GM12878 (cell line): ENCODE results near the gene FAM229B. TPM values are rescaled to one million over a fixed set of nuclear protein-coding genes. Genes with fewer than 3 reads are reported as not detected.

Experiments used
- ATAC-seq: fragments of 200-7000 bp; cut with Tn5 transposase; 3 replicates; pipeline ENCODE4 v1.9.1; 2020; ENCODE audit warnings: mild to moderate bottlenecking, moderate library complexity
- BruUV-seq: library from RNA; stranded (reverse); fragments of 400-500 nt; replicated peaks from 2 replicates; lab custom pipeline; 2021; lab: Mats Ljungman, UMichigan
- CTCF ChIA-PET: fragments of 300-600 bp; sonication (Branson Sonifier 250); formaldehyde crosslinking; extraction: SDS; loops from one replicate; lab custom pipeline; 2021; ENCODE audit warnings: inconsistent platforms; lab: Yijun Ruan, JAX
- POLR2A ChIA-PET: fragments of 350-600 bp; formaldehyde crosslinking; extraction: SDS; loops from one replicate; lab custom pipeline; 2021; ENCODE audit warnings: inconsistent platforms; lab: Charles Lee
- RAD21 ChIA-PET: fragments of 300-600 bp; sonication (Branson Sonifier 250); formaldehyde crosslinking; loops from one replicate; lab custom pipeline; 2023; ENCODE audit warnings: antibody characterized with exemption; ENCODE audit not compliant: unreplicated experiment; lab: Charles Lee
- SMC1A ChIA-PET: fragments of 300-600 bp; sonication (Branson Sonifier 250); formaldehyde crosslinking; loops from one replicate; lab custom pipeline; 2023; ENCODE audit not compliant: unreplicated experiment, uncharacterized antibody; lab: Charles Lee
- DNase-seq: peaks from one replicate; pipeline ENCODE4 v3.0.0-alpha.2; 2011; ENCODE audit warnings: low read depth, low spot score
- FAIRE-seq: peaks from 3 replicates; lab custom pipeline; 2011; peaks lifted over from hg19 to GRCh38; lab: Jason Lieb, UNC
- H2AFZ ChIP-seq: 2 replicates; pipeline ENCODE4 v1.6.0; 2011; ENCODE audit warnings: low read depth, low read length, control low read depth; ENCODE audit not compliant: control insufficient read depth
- H3K27ac ChIP-seq: 2 replicates; pipeline ENCODE4 v1.5.1; 2011; ENCODE audit warnings: control low read depth; ENCODE audit not compliant: control insufficient read depth, insufficient read depth
- H3K27me3 ChIP-seq, 2 experiments: replicated peaks in 1 of 2; 2 replicates each; pipeline versions ENCODE4 v1.6.0 to v1.6.1; 2011; ENCODE audit warnings: low read length in 1 of 2; ENCODE audit not compliant: control insufficient read depth in 2 of 2, insufficient read depth in 2 of 2
- H3K36me3 ChIP-seq, 2 experiments: 2 replicates each; pipeline ENCODE4 v1.5.1; 2011; ENCODE audit warnings: low read length in 1 of 2; ENCODE audit not compliant: control insufficient read depth in 2 of 2, insufficient read depth in 2 of 2
- H3K4me1 ChIP-seq: 2 replicates; pipeline ENCODE4 v1.6.1; 2011; ENCODE audit warnings: mild to moderate bottlenecking, low read length, moderate library complexity, mixed read lengths; ENCODE audit not compliant: control insufficient read depth, insufficient read depth
- H3K4me2 ChIP-seq: 2 replicates; pipeline ENCODE4 v1.6.0; 2011; ENCODE audit warnings: control low read depth; ENCODE audit not compliant: control insufficient read depth, insufficient read depth
- H3K4me3 ChIP-seq: fragments of 200-600 bp; sonication (generic); 2 replicates; pipeline ENCODE4 v1.5.1; 2016
- H3K79me2 ChIP-seq: 2 replicates; pipeline ENCODE4 v1.6.0; 2011; ENCODE audit warnings: low read length; ENCODE audit not compliant: control insufficient read depth, insufficient read depth
- H3K9ac ChIP-seq: 2 replicates; pipeline ENCODE4 v1.8.0; 2011; ENCODE audit warnings: low read length, control low read depth, mixed read lengths; ENCODE audit not compliant: control insufficient read depth, insufficient read depth
- H3K9me3 ChIP-seq: replicated peaks from 3 replicates; pipeline ENCODE4 v1.5.1; 2011; ENCODE audit warnings: mild to moderate bottlenecking, low read length; ENCODE audit not compliant: control insufficient read depth, insufficient read depth
- H4K20me1 ChIP-seq: 2 replicates; pipeline ENCODE4 v1.6.0; 2011; ENCODE audit not compliant: control insufficient read depth, insufficient read depth
- NFIC ChIP-seq: IDR thresholded peaks from 2 replicates; pipeline ENCODE4 v1.6.1; 2012; ENCODE audit warnings: low read depth, mild to moderate bottlenecking, inconsistent platforms, low read length, moderate library complexity
- NFYB ChIP-seq: IDR thresholded peaks from 2 replicates; pipeline ENCODE4 v1.6.1; 2011; ENCODE audit warnings: low read depth, mild to moderate bottlenecking, low read length, improper control_type of control experiment, moderate library complexity; ENCODE audit not compliant: insufficient read depth
- RBBP5 ChIP-seq: fragments of 200-600 bp; sonication (generic); conservative IDR thresholded peaks from 2 replicates; pipeline ENCODE4 v1.6.1; 2016
- SMAD1 ChIP-seq: fragments of 450-650 bp; IDR thresholded peaks from 2 replicates; pipeline ENCODE4 v1.6.1; 2018; ENCODE audit warnings: mild to moderate bottlenecking, low read depth; ENCODE audit not compliant: partially characterized antibody
- ZNF24 ChIP-seq: fragments of 450-650 bp; IDR thresholded peaks from 2 replicates; pipeline ENCODE4 v1.6.1; 2017; ENCODE audit warnings: antibody characterized with exemption, mild to moderate bottlenecking
- ZNF274 ChIP-seq: IDR thresholded peaks from one replicate; pipeline ENCODE4 v1.8.0; 2011; ENCODE audit not compliant: insufficient read length, insufficient read depth
- WGBS: methylation state at CpG from one replicate; pipeline ENCODE4 v1.1.6; 2016; ENCODE audit warnings: low lambda C conversion rate; ENCODE audit not compliant: insufficient replicate concordance, insufficient coverage; ENCODE audit errors: missing lambda C conversion rate; 5-methylcytosine and 5-hydroxymethylcytosine counted together
- in situ Hi-C: fragments of 300-500 bp; cut with MboI; formaldehyde crosslinking; loops from 9 replicates; pipeline ENCODE4 v1.14.3; 2018; ENCODE audit warnings: mixed read lengths
- intact Hi-C: fragments of 100-400 bp; cut with micrococcal nuclease; formaldehyde crosslinking; loops from one replicate; pipeline ENCODE4 v1.14.2; 2022; ENCODE audit not compliant: unreplicated experiment
- polyA plus RNA-seq, 11 experiments: library from polyadenylated mRNA; depleted of rRNA in 4 of 11; unstranded in 6 of 11; stranded (reverse) in 5 of 11; fragments of >200 nt; fragmentation: Nextera tagmentation in 4 of 11; fragmentation: Illumina TruSeq in 1 of 11; extraction: Ambion mirVana in 4 of 11; extraction: Trizol in 1 of 11; gene quantifications; 1 replicate in 1 of 11; 2 replicates in 10 of 11; pipeline versions ENCODE4 v1.2.1 to v1.2.3, GENCODE V29; 2011 to 2016; ENCODE audit warnings: inconsistent platforms in 2 of 11, missing spikeins in 2 of 11, low read depth in 1 of 11
- total RNA-seq, 4 experiments: library from RNA; depleted of rRNA in 3 of 4; stranded (reverse); fragments of >200 nt in 3 of 4; fragmentation: Illumina TruSeq in 1 of 4; extraction: Trizol in 1 of 4; gene quantifications; 2 replicates each; pipeline versions ENCODE4 v1.2.1 to v1.2.3, GENCODE V29; 2013 to 2021
- TF ChIP-seq, protein P1 (sequence below): fragments of 450-650 bp; IDR thresholded peaks from 2 replicates; pipeline ENCODE4 v1.6.1; 2017; ENCODE audit warnings: low read depth, mild to moderate bottlenecking, moderate library complexity

FAM229B gene
- total and polyA plus RNA-seq, 10 of the 15 experiments (the other 5 are each of a cell fraction or from before 2014, with no cell fraction given), result 0.82 to 5.7 (median 3.1) TPM

DNA sequence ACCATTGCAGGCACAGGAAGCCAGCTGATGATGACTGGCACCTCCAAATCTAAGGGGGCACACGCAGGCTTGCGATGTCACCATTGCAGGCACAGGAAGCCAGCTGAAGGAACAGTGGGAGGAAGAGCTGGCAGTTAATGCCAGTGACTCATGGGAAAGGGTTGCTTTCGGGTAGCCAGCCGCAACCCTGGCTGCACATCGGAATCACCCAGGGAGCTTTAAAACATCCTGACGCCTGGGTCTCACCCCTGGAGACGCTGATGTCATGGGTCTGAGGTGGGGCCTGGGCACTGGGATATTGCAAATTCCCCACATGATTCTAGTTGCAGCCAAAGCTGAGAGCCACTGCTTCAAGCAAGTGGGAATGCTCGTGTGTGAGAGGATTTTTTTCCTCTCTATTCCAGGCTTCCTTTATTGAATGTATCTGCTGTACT is 49.6 kb upstream of the FAM229B start (continued):
- TF ChIP-seq SMAD1, result no peak

DNA sequence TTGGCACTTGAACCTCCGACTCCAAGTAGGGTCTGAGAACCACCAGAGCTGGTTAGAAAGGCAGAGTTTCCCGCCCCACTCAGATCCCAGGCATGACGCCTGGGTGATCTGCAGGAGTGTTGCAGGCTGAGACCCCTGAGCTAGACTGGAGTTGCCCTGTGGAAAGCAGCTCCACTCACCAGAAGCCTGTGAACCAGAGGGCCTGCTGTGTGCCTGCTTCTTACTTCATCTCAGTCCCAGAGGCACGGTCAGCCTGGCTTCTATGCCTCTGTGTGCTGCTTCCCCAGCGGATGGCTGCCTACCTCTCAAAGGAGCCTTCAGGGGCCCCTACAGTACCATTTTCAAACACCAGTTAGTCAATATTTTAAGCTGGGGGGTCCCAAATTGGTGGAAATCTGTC is 49.1 kb upstream of the FAM229B start:
- Histone ChIP-seq H3K9me3 (no peaks in the 10 kb centered on the region), H3K4me1 (no peaks in the 10 kb centered on the region), H3K79me2 (no peaks in the 10 kb centered on the region), H3K27ac (no peak overlapping the region), H3K4me2 (no peak overlapping the region), H3K27me3 (no peaks in the 10 kb centered on the region), H3K36me3 (no peaks in the 10 kb centered on the region), H3K9ac (no peak overlapping the region), H2AFZ (no peak overlapping the region), H3K4me3 (no peak overlapping the region), H4K20me1 (no peaks in the 10 kb centered on the region)
- BruUV-seq, result no TSS peak
- intact Hi-C loops, result no loop called here
- no peak for ATAC-seq
- ChIA-PET RAD21 (interaction anchor here (0.8 kb wide), 1 partner anchor 313 kb away, joined by 3 read pairs; no protein-coding TSS in a partner anchor), CTCF (interaction anchor here (2.2 to 9.4 kb wide), 4 partner anchors 10 to 328 kb away, joined by 7 to 96 read pairs (median 36); no protein-coding TSS in a partner anchor), POLR2A (interaction anchor here (0.8 kb wide), 1 partner anchor 31 kb away, joined by 3 read pairs; no protein-coding TSS in a partner anchor), SMC1A (interaction anchor here (0.5 to 6.6 kb wide), 5 partner anchors 17 to 689 kb away, joined by 3 to 53 read pairs (median 3); no protein-coding TSS in a partner anchor)
- WGBS, result 34% methylated on average over 5 of the region's 5 CpGs
- no peak for DNase-seq
- FAIRE-seq, result no peak
- TF ChIP-seq NFIC (no peak), ZNF24 (no peak), NFYB (no peak), RBBP5 (no peak), ZNF274 (no peak)
- TF ChIP-seq, protein P1, sequence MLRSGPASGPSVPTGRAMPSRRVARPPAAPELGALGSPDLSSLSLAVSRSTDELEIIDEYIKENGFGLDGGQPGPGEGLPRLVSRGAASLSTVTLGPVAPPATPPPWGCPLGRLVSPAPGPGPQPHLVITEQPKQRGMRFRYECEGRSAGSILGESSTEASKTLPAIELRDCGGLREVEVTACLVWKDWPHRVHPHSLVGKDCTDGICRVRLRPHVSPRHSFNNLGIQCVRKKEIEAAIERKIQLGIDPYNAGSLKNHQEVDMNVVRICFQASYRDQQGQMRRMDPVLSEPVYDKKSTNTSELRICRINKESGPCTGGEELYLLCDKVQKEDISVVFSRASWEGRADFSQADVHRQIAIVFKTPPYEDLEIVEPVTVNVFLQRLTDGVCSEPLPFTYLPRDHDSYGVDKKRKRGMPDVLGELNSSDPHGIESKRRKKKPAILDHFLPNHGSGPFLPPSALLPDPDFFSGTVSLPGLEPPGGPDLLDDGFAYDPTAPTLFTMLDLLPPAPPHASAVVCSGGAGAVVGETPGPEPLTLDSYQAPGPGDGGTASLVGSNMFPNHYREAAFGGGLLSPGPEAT, result no peak
- in situ Hi-C loops, result no loop called here
